Stromal cell of bone marrow (primary cell): ENCODE data around the gene FGFRL1.

Experiments used
- DNase-seq: peaks from one replicate; pipeline ENCODE4 v3.0.0-alpha.2; 2012; ENCODE audit warnings: low read depth

Gene FGFRL1

GRCh38 chr4:1006856-1007255 is 4.6 kb upstream of the FGFRL1 start:
- DNase-seq = no peak

DNA sequence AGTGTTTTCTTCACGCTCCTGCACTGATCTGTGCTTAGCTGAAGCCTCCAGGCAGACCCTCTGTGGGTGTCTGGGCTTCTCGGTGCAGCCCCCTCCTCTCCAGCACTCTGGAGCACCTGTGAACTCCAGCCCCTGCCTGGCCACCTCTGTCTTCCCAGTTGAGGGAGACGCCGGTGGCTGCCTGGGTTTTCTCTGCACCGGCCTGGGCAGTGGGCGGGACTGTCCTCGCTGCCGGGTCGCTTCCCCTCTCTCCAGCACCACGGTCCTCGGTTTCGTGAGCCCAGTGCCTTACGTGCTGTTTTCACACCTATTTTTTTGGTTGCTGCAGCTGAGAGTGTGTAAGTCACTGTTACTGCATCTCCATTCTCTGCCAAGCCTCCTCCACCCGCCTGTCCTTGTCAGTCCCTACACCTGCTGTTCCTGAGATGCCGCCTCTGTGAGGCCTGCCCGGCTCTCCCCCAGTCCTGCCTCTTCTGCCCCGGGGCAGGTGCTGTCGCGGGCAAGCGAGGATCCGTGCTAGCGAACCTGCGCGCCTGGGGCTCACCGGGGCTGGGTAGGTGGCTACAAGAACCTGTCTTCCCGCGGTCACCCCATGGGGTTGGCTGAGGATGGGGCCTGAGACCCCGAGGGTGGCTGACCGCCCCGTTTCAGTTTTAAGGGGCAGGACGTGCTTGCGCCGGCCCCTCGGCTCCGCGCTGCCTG is 2.4 kb upstream of the FGFRL1 start:
- no peak for DNase-seq

GRCh38 chr4:1009542-1010394 is 1.7 kb upstream of the FGFRL1 start:
- no peak for DNase-seq

- peak; percentile 76 for DNase-seq
Observed at GRCh38 chr4:1010395-1011021, 918 bp upstream of the FGFRL1 start.

DNA sequence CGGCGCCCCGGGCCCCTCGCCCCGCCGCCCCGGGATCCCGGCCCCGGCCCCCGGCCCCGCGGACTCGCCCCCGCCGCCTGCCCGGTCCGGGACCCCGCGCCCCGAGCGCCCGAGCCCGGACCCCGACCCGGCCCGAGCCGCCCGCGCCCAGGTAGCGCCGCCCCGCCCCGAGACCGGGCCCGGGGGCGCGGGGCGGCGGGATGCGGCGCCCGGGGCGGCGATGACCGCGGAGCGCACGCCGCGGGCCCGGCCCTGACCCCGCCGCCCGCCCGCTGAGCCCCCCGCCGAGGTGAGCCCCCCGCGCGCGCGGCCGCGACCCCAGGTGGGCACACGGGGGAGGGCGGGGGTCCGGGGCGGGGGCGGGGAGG is 224 bp downstream of the FGFRL1 start:
- no peak for DNase-seq

DNA sequence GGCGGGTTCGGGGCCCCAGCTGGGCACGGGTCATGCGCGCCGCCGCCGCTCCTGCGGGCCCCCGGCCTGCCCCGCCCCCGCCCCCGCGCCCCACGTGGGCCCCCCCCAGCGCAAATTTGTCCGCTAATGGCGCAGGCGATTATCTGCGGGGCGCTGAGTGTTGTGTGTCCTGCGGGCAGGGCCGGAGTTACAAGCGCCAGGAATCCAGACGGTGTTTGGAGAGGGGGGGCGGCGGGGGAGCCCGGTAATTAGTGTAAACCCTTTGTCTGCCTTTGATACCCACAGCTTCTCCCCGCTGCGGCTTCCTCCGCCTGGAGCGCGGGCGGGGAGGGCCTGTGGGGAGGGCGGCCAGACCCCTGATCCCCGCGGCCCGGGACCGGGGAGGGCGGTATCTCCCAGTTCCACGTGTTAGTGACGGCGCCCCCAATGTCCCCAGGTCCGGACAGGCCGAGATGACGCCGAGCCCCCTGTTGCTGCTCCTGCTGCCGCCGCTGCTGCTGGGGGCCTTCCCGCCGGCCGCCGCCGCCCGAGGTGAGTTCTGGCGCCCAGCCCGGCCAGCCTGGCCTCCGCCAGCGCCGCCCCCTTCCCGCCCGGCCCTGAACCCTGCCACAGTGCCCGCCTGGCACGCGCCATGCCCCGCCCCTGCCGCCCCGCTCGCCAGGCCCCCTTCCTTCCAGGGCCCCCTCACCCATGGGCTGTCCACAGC is 761 bp downstream of the FGFRL1 start:
- no peak for DNase-seq

DNA sequence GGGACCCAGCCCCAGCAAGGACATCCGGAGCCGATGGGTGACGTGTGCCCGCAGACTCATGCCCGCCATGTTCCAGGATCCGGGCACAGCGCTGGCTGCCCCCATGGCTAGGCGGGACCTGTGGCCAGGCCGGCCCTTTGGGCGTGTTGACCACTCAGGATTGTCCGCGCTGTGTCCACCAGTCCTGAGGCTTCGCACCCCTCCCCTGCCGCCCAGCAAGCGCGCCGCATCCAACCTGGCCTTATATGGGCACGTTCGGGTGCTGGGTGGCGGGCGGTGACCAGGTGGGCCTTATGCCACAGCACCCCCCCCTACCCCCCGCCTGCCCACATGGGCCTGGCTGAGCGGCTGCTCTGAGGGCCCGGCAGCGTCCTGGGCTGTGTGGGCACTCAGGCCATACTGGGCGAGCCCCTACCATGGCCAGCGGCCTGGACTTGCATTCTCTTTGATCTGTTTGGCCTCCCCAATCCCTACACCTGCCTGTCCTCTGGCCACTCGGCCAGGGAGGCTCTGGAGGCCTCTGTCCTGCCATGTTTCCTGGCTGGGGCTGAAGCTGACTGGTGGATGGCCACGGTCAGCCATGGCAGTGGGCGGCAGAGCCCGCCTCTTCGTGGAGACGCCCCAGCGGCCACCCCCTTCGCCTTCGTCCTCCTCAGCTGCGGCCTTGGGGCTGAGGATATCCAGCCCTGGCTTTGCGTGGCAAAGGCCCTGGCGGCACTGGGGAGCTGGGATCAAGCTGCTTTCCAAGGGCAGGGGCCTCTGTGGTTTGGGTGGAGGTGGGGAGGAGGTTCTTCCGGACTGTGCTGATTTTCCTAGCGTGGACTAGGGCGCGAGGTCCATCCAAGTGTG is 2.0 kb downstream of the FGFRL1 start:
- no peak for DNase-seq

DNA sequence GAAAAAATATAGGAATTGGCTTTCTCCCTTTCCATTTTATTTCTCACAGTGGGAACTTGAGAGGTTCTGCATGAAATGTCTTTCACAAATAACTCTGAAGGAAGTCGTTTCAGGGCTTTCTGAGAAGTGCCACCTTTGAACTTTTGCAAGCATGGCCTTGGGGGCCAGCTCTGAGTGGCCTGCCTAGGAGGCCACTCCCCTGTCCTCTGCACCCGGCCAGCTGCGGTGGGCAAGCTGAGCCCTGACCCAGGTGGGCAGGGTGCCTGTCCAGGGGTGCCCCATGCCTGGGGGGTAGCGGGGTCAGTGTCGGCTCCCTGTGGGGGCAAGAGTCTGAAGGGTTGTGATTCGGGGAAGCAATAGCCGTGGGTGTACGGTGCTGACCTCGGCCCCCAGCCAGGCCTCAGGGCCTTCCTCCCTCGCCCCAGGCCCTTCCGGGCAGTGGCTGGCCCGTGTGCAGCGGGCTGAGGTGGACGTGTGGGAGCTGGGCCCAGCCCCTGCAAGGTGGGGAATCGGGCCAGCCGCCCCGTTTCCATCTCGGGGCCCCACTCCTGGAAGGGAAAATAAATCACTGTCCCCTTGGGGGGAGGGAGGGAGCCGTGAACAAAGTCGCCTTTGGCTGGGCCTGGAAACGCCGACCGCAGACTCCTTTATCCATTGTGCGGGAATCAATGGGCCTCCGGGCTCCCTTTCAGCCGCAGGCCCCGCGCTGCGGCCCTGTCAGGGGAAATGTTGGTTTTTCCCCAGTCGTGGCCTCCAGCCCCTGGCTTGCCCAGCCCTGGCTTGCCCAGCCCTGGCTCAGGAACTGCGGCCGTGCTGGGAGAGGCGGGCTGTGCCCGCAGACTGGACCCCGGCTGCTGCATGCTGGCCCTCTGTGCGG is 3.1 kb downstream of the FGFRL1 start:
- DNase-seq = no peak

DNA sequence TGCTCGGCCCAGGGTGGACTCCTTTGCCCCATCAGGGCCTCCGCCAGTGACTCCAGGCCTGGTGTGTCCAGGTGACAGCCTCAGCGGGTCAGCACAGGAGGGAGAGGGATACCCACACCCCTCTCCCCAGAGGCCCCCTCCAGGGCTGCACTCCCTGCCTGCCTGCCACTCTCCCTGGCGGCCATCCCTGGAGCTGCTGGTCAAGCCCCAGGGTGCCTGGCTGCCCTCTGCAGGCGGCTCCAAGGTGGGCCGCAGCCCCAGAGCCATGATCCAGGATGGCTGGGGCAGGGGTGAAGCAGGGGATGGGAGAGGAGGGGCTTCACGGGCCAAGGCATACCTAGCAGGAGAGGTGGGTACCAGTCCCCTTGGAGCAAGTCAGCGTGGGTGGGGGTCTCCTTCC is 3.8 kb downstream of the FGFRL1 start:
- no peak for DNase-seq

DNA sequence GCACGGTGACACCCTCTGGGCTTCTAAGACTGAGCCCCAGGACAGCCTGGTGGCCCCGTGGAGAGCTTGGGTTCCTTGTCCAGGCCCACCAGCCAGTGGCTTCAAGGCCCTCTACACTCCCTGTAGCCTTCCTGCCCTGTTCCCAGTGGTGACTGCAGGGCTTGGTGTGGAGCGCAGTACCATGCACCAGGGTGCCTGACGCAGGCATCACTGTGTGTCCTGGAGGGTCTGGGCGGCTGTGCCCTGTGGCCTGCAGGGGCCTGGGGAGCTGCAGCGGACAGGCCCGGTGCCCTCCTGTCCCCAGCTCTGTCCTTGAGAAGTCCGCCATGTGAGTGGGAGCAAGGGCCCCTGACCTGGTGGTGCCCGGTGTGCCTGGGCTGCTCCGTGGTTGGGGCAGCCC is 4.3 kb downstream of the FGFRL1 start:
- no peak for DNase-seq

DNA sequence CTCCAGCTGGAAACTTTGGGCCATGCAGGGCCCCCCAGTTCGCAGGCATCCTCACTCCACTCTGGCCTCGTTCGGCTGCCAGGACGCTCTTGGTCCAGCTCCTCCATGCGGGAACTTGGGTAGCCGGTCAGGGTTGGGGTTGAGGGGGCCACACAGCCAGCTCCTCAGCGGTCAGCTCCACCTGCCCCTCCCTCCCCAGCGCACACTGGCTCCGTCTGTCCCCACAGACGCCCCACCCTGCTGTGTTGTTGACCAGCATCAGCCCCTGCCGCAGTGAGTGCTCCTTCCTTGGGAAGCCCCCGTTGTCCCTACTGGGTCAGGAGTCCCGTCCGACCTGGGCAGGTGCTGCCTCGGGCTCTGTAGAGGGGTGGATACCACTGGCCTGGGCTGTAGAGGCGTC is 5.8 kb downstream of the FGFRL1 start:
- no peak for DNase-seq

- no peak for DNase-seq
Observed at GRCh38 chr4:1017706-1018105, 6.3 kb downstream of the FGFRL1 start.

DNA sequence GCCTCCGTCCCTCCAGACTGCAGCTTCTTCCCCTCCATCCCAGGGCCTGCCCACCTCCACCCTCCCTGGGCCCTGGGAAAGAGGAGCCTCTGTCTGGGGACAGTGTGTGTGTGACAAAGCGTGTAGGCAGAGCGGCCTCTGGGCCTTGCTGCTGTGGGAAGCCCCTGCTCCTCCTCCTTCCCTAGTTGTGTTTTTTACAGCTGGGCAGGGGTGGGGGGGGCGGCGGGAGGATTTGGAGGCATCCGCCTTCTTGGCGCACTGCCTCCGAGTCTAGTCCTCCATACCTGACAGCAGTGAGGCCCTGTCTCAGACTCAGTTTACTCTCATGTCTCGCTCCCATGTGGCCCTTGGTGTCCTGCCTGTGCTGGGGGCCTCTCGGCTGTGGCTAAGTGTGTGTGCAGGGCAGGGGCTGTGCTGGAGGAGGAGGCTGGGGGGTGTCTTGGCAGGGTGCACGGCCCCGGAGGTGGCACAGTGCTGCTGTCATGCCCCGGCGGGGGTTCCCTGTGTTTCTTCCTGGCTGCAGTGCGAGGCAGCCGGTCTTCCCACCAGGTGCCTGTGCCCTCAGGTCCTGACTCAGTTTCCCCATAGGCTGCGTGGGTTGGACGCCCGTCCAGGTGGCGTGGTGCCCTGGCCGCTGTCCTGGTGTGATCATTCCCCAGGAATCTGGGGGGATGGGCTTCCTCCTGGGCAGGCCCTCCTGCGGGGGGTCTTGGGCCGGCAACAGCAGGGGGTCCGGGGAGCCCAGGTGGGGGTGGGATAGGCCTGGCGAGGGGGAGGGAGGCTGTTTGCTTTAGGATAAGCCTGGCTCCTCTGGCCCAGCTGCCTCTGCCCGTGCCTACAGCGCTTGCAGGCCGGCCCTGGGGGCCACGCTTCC is 7.0 kb downstream of the FGFRL1 start:
- DNase-seq = no peak

GRCh38 chr4:1019320-1019719 is 7.9 kb downstream of the FGFRL1 start:
- DNase-seq = no peak

- DNase-seq = no peak
Observed at GRCh38 chr4:1019729-1020470, 8.5 kb downstream of the FGFRL1 start.

DNA sequence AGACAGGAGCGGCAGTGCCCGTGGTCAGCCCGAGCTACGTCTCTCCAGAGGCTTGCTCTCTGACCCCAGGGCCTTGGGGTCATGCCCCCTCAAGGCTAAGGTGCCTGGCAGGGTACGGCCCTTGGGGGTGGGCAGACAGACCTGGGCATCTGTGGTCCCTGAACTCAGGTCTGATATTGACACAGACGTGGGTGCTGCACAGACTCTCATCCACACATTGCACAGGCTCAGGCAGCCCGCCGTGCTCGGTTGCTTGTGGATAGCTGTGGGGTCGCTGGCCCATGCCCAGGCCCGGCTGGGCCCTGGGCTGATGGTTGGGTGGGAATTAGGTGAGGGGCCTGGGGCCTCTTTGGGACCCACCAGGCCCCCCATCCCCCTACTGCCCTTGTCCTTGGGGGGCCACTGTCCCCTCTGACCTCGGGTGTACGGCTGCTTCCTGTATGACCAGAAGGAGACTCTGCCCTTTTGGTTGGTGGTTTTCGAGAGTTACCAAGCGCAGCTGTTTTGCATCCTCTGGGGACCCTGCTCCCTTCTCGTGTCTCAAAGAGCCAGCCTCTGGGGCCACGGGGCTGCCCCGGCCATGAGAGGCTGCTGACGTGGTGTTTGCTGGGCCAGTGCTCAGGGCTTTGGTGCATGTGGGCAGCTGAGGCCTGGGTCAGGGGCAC is 10.1 kb downstream of the FGFRL1 start:
- no peak for DNase-seq

- no peak for DNase-seq
Observed at GRCh38 chr4:1022051-1022738, 10.8 kb downstream of the FGFRL1 start.

DNA sequence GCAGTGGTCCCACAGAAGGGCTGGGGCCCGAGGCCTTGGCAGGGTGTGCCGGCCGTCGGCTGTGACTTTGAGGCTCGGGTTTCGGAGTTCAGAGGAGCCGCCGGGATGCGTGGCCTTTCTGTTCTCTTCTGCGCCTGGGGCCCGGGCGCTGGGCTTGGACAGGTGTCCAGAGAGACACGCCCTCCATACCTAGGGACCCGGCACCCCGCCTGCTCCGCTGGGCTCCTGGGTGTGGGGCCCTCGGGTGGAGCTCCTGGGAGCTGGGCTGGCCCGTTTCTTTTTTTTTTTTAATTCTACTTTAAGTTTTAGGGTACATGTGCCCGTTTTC is 11.3 kb downstream of the FGFRL1 start:
- DNase-seq = no peak
